Brain microvascular endothelial cell (primary cell): ENCODE data around the gene PPCS.

Source experiments
- DNase-seq: peaks from one replicate; pipeline ENCODE4 v3.0.0-alpha.2; 2020
- H3K27ac ChIP-seq: fragments of 250-450 bp; sonication (Bioruptor Pico); 2 replicates; pipeline ENCODE4 v1.5.1; 2020; ENCODE audit warnings: mild to moderate bottlenecking, moderate library complexity
- H3K27me3 ChIP-seq: fragments of 250-450 bp; sonication (Bioruptor Pico); replicated peaks from 2 replicates; pipeline ENCODE4 v1.5.1; 2020; ENCODE audit warnings: mild to moderate bottlenecking
- H3K36me3 ChIP-seq: fragments of 250-450 bp; sonication (Bioruptor Pico); replicated peaks from 2 replicates; pipeline ENCODE4 v1.5.1; 2020; ENCODE audit warnings: mild to moderate bottlenecking
- H3K4me3 ChIP-seq: 2 replicates; pipeline ENCODE4 v1.5.1; 2011; ENCODE audit warnings: low read depth, mild to moderate bottlenecking, control low read depth, low read length, moderate library complexity
- CTCF ChIP-seq: IDR thresholded peaks from 2 replicates; pipeline ENCODE4 v1.5.1; 2011; ENCODE audit warnings: low read depth, mild to moderate bottlenecking, moderate library complexity, low read length, control low read depth, inconsistent platforms; ENCODE audit errors: missing control alignments
- in situ Hi-C: cut with HindIII; loops from 2 replicates; pipeline ENCODE4 v1.10.0; 2017; ENCODE audit warnings: low sequenced_read_pairs, low pct_ligation_motif_present

The PPCS gene

GRCh38 chr1:42429603-42430002 lies 26.7 kb upstream of the PPCS start:
- H3K4me3 ChIP-seq, result no peak overlapping the region
- in situ Hi-C loops, result no loop called here
- H3K27ac ChIP-seq, result no peak overlapping the region
- H3K36me3 ChIP-seq, result no peaks in the 10 kb centered on the region
- H3K27me3 ChIP-seq, result no peaks in the 10 kb centered on the region
- no peak for DNase-seq
- no peak for TF ChIP-seq CTCF

GRCh38 chr1:42430286-42431135 lies 25.8 kb upstream of the PPCS start:
- in situ Hi-C loops, result no loop called here
- TF ChIP-seq CTCF, result no peak
- DNase-seq, result no peak

GRCh38 chr1:42431514-42431913 lies 24.8 kb upstream of the PPCS start:
- Histone ChIP-seq H3K36me3 (no peaks in the 10 kb centered on the region), H3K27me3 (no peaks in the 10 kb centered on the region), H3K4me3 (no peak overlapping the region), H3K27ac (no peak overlapping the region)
- no peak for TF ChIP-seq CTCF
- in situ Hi-C loops, result no loop called here
- DNase-seq, result no peak

More at GRCh38 chr1:42430286-42431135, 25.8 kb upstream of the PPCS start:
- Histone ChIP-seq H3K27ac (no peak overlapping the region), H3K27me3 (no peaks in the 10 kb centered on the region), H3K36me3 (no peaks in the 10 kb centered on the region), H3K4me3 (no peak overlapping the region)

- no peak for TF ChIP-seq CTCF
- no peak overlapping the region for H3K27ac ChIP-seq
- H3K4me3 ChIP-seq, result no peak overlapping the region
- H3K36me3 ChIP-seq, result no peaks in the 10 kb centered on the region
- no peak for DNase-seq
- H3K27me3 ChIP-seq, result no peaks in the 10 kb centered on the region
- in situ Hi-C loops, result no loop called here
These were observed 23.6 kb upstream of the PPCS start for GRCh38 chr1:42432714-42433113.

- Histone ChIP-seq H3K27ac (no peak overlapping the region), H3K4me3 (no peak overlapping the region), H3K36me3 (no peaks in the 10 kb centered on the region), H3K27me3 (no peaks in the 10 kb centered on the region)
- TF ChIP-seq CTCF, result no peak
- in situ Hi-C loops, result no loop called here
- DNase-seq, result no peak
These were observed 23.0 kb upstream of the PPCS start for GRCh38 chr1:42433369-42433768.

GRCh38 chr1:42434340-42434739 lies 22.0 kb upstream of the PPCS start:
- DNase-seq, result no peak
- Histone ChIP-seq H3K27ac (no peak overlapping the region), H3K27me3 (no peaks in the 10 kb centered on the region), H3K36me3 (no peaks in the 10 kb centered on the region), H3K4me3 (no peak overlapping the region)
- in situ Hi-C loops, result no loop called here
- no peak for TF ChIP-seq CTCF
